Fibroblast of skin of abdomen (primary cell): Measurements from ENCODE around the gene HNRNPL. TPM values are rescaled to one million over a fixed set of nuclear protein-coding genes. Genes with fewer than 3 reads are reported as not detected.
"Not testable (repeated sequence)": the region's sequence is repeated elsewhere in the genome, so short reads cannot be mapped to it uniquely, and the experiment has no call there.

Source experiments
- DNase-seq: peaks from one replicate; pipeline ENCODE4 v3.0.0-alpha.2; 2013
- polyA plus RNA-seq, 2 experiments: library from polyadenylated mRNA; unstranded; fragments of 120-200 nt; gene quantifications; one replicate each; pipeline ENCODE4 v1.2.1, GENCODE V29; 2013; ENCODE audit not compliant: insufficient read length in 2 of 2

HNRNPL gene
- polyA plus RNA-seq (2013, experiment 1 of 2; ENCODE audit: insufficient read length): 359 TPM
- 351 TPM for polyA plus RNA-seq (2013, experiment 2 of 2; ENCODE audit: insufficient read length)

- no peak for DNase-seq
Measured at GRCh38 chr19:38849860-38850435, at the start of gene HNRNPL. TSS of gene HNRNPL (minus strand) at chr19:38849986. CDS start at chr19:38849966, 20 bp downstream.

- DNase-seq: no peak
Measured at GRCh38 chr19:38898788-38899446, 49.1 kb upstream of the HNRNPL start.

- DNase-seq: no peak
Measured at GRCh38 chr19:38894968-38895367, 45.2 kb upstream of the HNRNPL start.

- no peak for DNase-seq
Measured at GRCh38 chr19:38893341-38893771, 43.6 kb upstream of the HNRNPL start.

- no peak for DNase-seq
Measured at GRCh38 chr19:38892841-38893240, 43.1 kb upstream of the HNRNPL start.

GRCh38 chr19:38891771-38892170, 42.0 kb upstream of the HNRNPL start:
- no peak for DNase-seq

GRCh38 chr19:38890686-38891085, 40.9 kb upstream of the HNRNPL start:
- DNase-seq: no peak

GRCh38 chr19:38889803-38890202, 40.0 kb upstream of the HNRNPL start:
- DNase-seq: no peak

GRCh38 chr19:38888876-38889275, 39.1 kb upstream of the HNRNPL start:
- no peak for DNase-seq

- DNase-seq: not testable (repeated sequence)
Measured at GRCh38 chr19:38884691-38885090, 34.9 kb upstream of the HNRNPL start.

- no peak for DNase-seq
Measured at GRCh38 chr19:38883286-38883685, 33.5 kb upstream of the HNRNPL start.

- DNase-seq: no peak
Measured at GRCh38 chr19:38880882-38881609, 31.3 kb upstream of the HNRNPL start.

- no peak for DNase-seq
Measured at GRCh38 chr19:38880076-38880881, 30.5 kb upstream of the HNRNPL start.

GRCh38 chr19:38879400-38879751, 29.6 kb upstream of the HNRNPL start:
- no peak for DNase-seq

- no peak for DNase-seq
Measured at GRCh38 chr19:38878575-38879399, 29.0 kb upstream of the HNRNPL start.

GRCh38 chr19:38877781-38878574, 28.2 kb upstream of the HNRNPL start, which contains the start of gene RINL:
TSS of gene RINL (minus strand) at chr19:38878275. CDS start at chr19:38876742, 1,533 bp downstream.
- DNase-seq: no peak

- no peak for DNase-seq
Measured at GRCh38 chr19:38875656-38876395, 26.0 kb upstream of the HNRNPL start.

- DNase-seq: not testable (repeated sequence)
Measured at GRCh38 chr19:38873400-38873799, 23.6 kb upstream of the HNRNPL start.

- DNase-seq: no peak
Measured at GRCh38 chr19:38870612-38871011, 20.8 kb upstream of the HNRNPL start.
